Subcutaneous abdominal adipose tissue (tissue), 5 donors: ENCODE results near the gene PLS3.
A peak's percentile ranks its signal among the peaks of the same experiment; 100 is the strongest.

Experiments
- H3K27ac ChIP-seq: one replicate; pipeline ENCODE4 v1.7.0; 2013; ENCODE audit warnings: low read depth, mild to moderate bottlenecking, inconsistent platforms, low read length, moderate library complexity
- H3K27me3 ChIP-seq, 5 donors: one replicate each; pipeline ENCODE4 v1.7.0; 2013; ENCODE audit warnings: low read length in 5 of 5, inconsistent platforms in 1 of 5; ENCODE audit not compliant: control insufficient read depth in 5 of 5, insufficient read depth in 4 of 5
- H3K36me3 ChIP-seq, 5 donors: one replicate each; pipeline ENCODE4 v1.7.0; 2013; ENCODE audit warnings: low read length in 5 of 5; ENCODE audit not compliant: control insufficient read depth in 5 of 5, insufficient read depth in 5 of 5
- H3K4me1 ChIP-seq, 5 donors: one replicate each; pipeline ENCODE4 v1.7.0; 2013; ENCODE audit warnings: low read length in 5 of 5, mild to moderate bottlenecking in 3 of 5, moderate library complexity in 1 of 5; ENCODE audit not compliant: control insufficient read depth in 5 of 5, insufficient read depth in 5 of 5
- H3K4me3 ChIP-seq, 5 donors: one replicate each; pipeline ENCODE4 v1.7.0; 2013; ENCODE audit warnings: low read length in 5 of 5, low read depth in 1 of 5
- H3K9ac ChIP-seq, 5 donors: one replicate each; pipeline ENCODE4 v1.7.0; 2013; ENCODE audit warnings: low read length in 5 of 5, mild to moderate bottlenecking in 4 of 5, moderate library complexity in 3 of 5
- H3K9me3 ChIP-seq, 5 donors: one replicate each; pipeline ENCODE4 v1.7.0; 2013; ENCODE audit warnings: low read length in 5 of 5; ENCODE audit not compliant: control insufficient read depth in 5 of 5
- donor health status: healthy.
- donor health status: healthy.
- donor health status: healthy.
- donor health status: healthy.
- donor health status: healthy.

Gene PLS3

DNA sequence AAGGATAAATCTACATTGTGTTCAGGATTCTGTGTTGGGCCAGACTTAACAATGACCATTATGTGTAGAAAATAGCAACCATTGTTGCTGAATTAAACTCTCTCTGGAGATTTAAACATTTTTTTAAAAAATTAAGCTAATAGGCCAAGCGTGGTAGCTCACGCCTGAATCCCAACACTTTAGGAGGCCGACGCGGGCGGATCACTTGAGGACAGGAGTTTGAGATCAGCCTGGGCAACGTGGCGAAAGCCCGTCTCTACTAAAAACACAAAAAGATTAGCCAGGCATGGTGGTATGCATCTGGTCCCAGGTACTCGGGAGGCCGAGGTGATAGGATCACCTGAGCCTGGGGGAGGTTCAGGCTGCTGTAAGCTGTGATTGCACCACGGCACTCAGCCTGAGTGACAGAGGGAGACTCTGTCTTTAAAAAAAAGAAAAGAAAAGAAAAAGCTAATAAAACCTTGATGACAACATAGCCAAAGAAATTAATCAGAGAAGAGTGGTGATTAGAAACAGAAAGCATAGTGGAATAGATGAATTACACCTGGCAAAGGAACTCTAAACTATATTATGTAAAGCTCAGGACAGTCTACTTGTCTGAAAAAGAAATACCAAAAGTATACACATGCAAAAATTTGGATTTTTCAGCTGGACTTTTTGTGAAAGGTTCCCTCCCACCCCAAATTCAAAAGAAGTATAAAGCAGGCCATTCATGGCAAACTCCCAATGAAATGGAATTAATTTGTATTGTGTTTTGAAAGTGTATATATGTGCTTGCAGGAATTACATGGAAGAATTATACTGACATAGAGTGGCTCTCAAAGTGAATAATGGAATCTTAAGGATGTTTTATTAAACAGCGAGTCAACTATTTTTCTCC, 21.9 kb downstream of the PLS3 start:
- H3K9ac ChIP-seq = peak overlapping the region in 1 of 5 donors; percentile 47
- H3K4me3 ChIP-seq = no peak overlapping the region
- no peaks in the 10 kb centered on the region for H3K36me3 ChIP-seq
- peaks cover 0 to 13% (median 6%) of the 10 kb centered on the region in 5 donors for H3K4me1 ChIP-seq
- H3K27ac ChIP-seq = peak overlapping the region; percentile 79
- no peaks in the 10 kb centered on the region for H3K9me3 ChIP-seq
- H3K27me3 ChIP-seq = peaks cover 0 to 5% (median 3%) of the 10 kb centered on the region in 5 donors

DNA sequence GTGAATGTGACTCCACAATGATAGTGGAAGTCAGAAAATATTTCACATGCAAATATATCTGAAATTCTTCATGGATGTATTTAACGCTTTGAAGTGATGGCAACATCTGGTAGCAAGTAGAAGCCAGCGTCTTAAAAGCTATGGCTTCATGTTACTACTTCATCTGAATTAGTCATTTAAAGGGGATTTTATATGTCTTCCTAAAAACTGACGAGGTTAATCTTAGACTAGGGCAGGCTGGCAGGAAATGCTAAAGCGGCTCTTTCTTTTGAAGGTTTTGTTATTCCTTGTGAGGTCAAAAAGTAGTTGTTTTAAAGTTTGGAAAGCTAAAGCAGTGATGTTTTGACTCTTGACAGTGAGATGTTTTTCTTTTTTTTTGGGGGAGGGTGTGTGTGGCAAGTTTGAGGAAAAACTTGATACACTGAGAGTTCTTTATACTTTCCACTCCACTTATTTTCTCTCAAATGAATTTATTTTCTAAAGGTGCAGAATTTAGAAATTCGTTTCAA, 22.6 kb downstream of the PLS3 start:
- Histone ChIP-seq H3K9ac (no peak overlapping the region), H3K27me3 (peaks cover 0 to 5% (median 3%) of the 10 kb centered on the region in 5 donors), H3K9me3 (no peaks in the 10 kb centered on the region), H3K36me3 (no peaks in the 10 kb centered on the region), H3K4me3 (no peak overlapping the region), H3K4me1 (peaks cover 0 to 13% (median 6%) of the 10 kb centered on the region in 5 donors), H3K27ac (peak overlapping the region; percentile 79)

DNA sequence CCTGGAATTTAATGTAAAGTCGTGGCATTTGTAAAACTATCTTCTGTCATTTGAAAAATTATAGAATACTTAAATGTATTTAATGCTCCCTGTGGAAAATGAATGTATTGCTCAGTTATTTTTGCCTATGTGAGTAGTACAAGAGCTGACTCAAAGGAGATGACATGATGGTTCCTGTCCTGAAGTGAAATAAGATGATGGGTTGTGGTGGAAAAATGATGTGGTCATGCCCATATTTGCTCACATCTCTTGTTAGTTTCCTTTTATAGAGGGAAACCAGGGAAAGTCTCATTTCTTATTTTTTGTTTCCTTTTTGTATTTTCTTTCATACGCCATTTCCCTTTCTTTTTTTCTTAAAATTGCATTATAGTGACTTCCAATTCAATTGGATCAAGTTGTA, 23.7 kb downstream of the PLS3 start:
- no peaks in the 10 kb centered on the region for H3K36me3 ChIP-seq
- peaks cover 0 to 13% (median 7%) of the 10 kb centered on the region in 5 donors for H3K4me1 ChIP-seq
- peak overlapping the region; percentile 79 for H3K27ac ChIP-seq
- no peak overlapping the region for H3K9ac ChIP-seq
- H3K27me3 ChIP-seq = peaks cover 0 to 8% (median 3%) of the 10 kb centered on the region in 5 donors
- no peaks in the 10 kb centered on the region for H3K9me3 ChIP-seq
- no peak overlapping the region for H3K4me3 ChIP-seq

DNA sequence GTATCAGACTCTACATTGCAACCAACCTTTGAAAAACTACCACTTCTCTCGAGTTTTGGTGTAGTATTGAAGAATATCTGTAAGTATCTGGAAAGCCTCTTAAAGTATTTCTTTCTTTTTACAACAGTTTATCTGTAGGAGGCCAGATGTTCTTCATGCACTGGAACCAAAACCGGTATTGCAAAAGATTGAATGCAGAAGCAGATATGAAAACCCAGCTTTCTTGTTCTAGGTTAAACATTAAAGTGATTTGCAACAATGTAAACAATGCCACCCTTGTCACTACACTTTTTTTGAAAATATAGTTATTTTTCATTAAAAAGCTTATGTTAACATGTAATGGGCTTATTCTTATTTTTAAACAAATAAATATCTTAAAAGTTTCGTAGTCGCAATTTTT, 27.2 kb downstream of the PLS3 start:
- Histone ChIP-seq H3K36me3 (no peaks in the 10 kb centered on the region), H3K27ac (no peak overlapping the region), H3K4me1 (peaks cover 0 to 15% (median 8%) of the 10 kb centered on the region in 5 donors), H3K27me3 (peaks cover 0 to 7% (median 0%) of the 10 kb centered on the region in 5 donors), H3K9ac (no peak overlapping the region), H3K4me3 (no peak overlapping the region), H3K9me3 (no peaks in the 10 kb centered on the region)

DNA sequence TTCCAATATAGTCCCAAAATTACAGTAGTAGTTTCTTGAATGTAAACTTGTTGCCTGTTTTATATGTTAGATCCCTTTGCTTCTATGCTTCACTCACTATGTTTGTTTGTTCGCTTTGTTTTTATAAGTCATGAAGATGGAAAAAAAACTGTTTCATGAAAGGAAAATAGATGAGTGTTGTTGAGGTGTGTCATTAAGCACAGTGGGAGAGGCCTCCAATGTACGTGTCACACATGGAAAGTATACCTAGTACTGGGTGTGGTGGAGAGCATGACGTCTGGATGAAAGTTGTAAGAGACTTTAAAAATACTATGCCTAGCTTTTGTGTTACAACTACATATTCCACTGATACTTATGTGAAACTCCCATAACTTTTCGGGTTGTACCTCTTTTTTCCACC, 28.4 kb downstream of the PLS3 start:
- Histone ChIP-seq H3K27me3 (peaks cover 0 to 7% (median 0%) of the 10 kb centered on the region in 5 donors), H3K4me1 (peaks cover 0 to 13% (median 2%) of the 10 kb centered on the region in 5 donors), H3K9ac (no peak overlapping the region), H3K36me3 (no peaks in the 10 kb centered on the region), H3K4me3 (no peak overlapping the region), H3K9me3 (no peaks in the 10 kb centered on the region), H3K27ac (no peak overlapping the region)

DNA sequence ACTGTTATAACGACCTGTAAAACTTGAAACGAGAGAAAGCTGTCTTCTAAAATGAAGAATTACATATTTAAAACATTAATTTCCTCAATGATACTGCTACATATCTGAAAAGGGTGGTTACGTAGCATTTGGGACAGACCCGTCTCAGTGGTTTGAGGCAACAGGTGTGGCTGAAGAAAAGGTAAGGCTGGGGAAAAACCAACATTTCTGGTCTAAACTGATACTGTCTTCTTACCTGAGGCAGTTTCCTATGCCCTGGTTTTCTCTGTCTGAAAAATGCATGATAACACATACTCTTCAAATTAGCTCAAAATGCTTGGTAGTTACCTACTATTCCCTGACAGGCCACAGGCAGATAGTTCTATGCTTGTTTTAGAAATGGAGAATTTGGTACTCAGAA, 30.4 kb downstream of the PLS3 start:
- Histone ChIP-seq H3K9me3 (no peaks in the 10 kb centered on the region), H3K36me3 (no peaks in the 10 kb centered on the region), H3K4me3 (no peak overlapping the region), H3K9ac (no peak overlapping the region), H3K27me3 (peaks cover 0 to 7% (median 0%) of the 10 kb centered on the region in 5 donors), H3K4me1 (peaks cover 0 to 13% (median 2%) of the 10 kb centered on the region in 5 donors), H3K27ac (no peak overlapping the region)

DNA sequence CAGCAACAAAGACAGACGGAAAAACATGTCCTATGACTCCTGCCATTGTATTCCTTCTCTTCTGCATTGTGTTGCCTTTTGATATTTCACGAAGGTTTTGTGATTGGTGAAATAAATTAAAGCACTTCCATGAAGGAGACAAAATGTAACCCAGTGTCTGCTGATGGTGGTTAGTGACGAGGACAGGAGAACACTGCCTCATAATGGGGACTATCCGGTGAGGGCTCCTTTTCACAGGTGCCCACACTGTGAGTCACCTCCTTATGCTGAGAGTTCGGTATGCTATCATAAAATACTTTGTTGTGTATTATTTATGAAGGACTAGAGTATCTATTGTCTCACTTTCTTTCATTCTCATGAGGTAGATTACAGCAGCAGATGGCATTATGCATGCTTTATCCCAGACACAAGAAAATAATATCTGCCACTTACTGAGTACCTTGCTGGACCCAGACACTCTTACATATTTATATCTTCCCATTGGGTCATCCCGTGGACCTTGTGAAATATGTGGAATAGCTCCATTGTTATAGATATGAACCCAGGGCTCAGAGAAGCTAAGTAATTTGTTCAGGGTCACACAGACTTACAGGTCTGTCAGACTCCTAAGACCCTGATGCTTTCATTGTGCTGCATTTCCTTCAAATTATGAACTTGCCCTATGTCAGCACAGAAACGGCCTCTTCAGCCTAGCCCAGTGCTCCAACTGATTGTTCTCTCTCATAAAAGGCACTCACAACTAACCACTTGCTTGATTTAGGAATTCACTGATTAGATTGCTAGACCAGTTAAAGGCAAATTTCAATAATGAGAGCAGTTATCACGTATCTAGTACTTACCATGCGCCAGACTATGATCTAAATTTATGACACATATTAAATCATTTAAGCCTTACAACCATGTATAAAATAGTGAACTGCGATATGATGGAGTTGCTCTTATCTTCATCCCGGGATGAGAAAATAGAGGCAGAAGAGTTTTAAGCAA, 31.2 kb downstream of the PLS3 start:
- Histone ChIP-seq H3K27ac (peak overlapping the region; percentile 66), H3K9me3 (no peaks in the 10 kb centered on the region), H3K9ac (no peak overlapping the region), H3K27me3 (peaks cover 0 to 7% (median 0%) of the 10 kb centered on the region in 5 donors), H3K4me3 (no peak overlapping the region), H3K4me1 (peaks cover 0 to 13% (median 2%) of the 10 kb centered on the region in 5 donors), H3K36me3 (no peaks in the 10 kb centered on the region)

DNA sequence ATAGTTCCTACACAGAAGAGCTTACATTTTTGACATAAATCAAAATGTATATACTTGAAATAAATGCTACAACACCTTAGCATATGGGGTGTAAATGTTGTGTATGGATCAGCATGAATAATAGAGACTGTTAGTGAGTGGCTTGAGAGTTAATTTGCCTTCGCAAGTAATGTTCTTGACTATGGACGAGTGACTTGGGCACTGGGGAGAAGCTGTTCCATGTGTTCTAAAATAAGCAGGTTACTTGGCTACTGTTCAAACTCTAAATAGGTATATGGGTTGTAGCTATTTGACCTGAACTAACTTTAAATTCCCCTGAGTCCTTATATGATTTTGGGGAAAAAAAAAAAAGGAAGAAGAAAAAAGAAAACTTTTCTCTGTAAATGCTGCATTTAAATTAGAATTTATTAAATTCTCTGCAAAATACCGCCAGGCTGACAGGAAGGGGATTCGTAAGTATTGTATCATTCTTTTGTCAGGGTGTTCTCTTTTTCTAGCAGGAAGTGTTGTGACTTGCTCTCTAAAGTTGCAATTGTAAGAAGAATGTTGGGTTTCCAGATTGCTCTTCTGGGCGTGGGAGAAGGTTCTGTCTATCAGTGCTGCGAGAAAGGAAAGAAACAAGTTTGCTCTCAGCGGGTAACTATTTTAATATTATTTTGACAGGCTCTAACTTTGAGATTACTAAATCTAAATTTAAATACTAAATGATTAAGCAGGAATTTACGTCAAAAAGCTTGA, 32.2 kb downstream of the PLS3 start:
- H3K4me1 ChIP-seq = peaks cover 0 to 12% (median 2%) of the 10 kb centered on the region in 5 donors
- H3K27ac ChIP-seq = peak overlapping the region; percentile 66
- peak overlapping the region in 3 of 5 donors; percentile 19 to 59 (median 52) for H3K4me3 ChIP-seq
- no peak overlapping the region for H3K9ac ChIP-seq
- H3K27me3 ChIP-seq = peaks cover 0 to 7% (median 0%) of the 10 kb centered on the region in 5 donors
- H3K36me3 ChIP-seq = no peaks in the 10 kb centered on the region
- H3K9me3 ChIP-seq = no peaks in the 10 kb centered on the region

DNA sequence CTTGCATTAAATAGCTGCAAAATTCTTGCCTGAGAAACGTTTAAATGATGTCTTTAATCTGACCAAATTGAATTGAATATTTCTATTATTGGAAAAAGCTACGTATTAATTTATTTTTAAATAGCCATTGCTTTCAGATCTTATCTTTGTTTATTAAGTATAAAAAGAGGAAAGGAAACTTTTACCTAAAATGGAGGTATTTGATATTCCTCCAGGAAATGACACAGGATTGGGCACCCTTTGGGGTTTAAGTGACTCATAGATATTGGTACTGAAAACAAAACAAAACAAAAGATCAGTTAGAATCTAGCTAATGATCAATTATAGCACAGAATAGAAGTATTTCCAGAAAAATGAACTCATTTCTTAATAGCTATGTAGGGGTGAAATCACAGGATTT, 34.1 kb downstream of the PLS3 start:
- Histone ChIP-seq H3K9ac (no peak overlapping the region), H3K27me3 (peaks cover 0 to 3% (median 0%) of the 10 kb centered on the region in 5 donors), H3K36me3 (no peaks in the 10 kb centered on the region), H3K27ac (peak overlapping the region; percentile 66), H3K4me3 (peak overlapping the region in 3 of 5 donors; percentile 47 to 59 (median 52)), H3K4me1 (peaks cover 0 to 8% (median 2%) of the 10 kb centered on the region in 5 donors), H3K9me3 (no peaks in the 10 kb centered on the region)
